GM19099 (cell line): Measurements from ENCODE around the gene TMEM132E.

Experiments
- POLR2A ChIP-seq: IDR thresholded peaks from 3 replicates; pipeline ENCODE4 v1.6.1; 2011; ENCODE audit warnings: low read depth; ENCODE audit not compliant: insufficient read length; ENCODE audit errors: extremely low read depth

The TMEM132E gene

DNA sequence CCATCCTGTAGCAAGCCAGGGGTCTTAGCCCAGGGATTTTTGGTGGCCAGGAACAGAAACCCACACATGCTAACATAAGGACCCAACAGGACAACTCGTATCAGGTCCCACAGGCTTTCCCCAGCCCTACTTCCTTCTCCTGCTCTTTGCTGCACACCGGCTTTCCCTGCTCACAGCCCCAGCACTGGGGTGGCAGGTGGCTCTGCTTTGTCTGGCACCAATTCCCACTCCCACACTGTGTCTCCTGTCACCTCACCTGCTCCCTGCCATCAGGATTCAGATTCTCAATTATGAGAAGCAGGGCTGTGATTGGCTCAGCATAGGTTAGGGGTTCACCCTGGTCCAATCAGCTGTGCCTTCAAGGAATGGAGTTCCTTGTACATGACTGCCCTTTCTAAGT is 94.1 kb downstream of the TMEM132E start:
- TF ChIP-seq POLR2A, result no peak

DNA sequence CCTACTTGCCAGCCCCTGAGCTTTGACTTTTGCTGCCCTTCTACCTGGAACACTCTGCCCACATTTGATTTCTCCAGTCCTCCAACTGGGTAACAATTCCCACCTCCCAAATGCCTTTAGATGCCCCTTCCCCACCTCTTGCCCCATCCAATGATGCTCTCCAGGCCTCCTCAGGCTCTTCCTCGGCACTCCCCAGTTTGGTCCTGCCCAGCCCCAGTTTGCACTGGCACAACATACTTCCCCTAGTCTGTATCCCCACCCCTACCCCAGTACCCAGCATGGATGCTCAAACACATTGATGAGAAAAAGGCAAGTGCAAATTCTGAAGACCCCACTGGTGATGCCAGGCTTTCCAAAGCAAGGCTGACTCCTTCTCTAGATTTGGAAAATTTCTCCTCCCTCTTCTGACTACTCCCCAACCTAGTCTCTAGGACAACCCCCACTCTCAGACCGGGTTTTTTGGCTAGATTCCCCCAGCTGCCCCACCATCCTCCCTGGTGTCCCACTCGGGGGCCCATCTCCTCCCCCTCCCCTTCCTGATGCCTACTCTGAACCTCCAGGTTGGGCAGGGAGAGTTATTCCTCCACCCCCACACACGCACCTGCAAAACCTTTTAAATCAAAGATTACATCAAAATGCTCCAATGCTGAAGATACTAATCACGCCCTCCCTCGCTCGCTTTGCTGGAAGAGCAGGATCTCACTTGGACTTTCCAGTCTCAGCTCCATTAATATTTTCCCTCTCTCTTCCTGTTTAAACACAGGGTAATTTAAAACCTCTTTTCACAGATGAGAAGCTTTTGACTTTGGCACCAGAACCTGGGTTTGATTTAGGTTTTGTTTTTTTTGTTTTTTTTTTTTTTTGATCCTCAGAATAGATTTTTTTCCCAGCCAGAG is 94.9 kb downstream of the TMEM132E start:
- no peak for TF ChIP-seq POLR2A

DNA sequence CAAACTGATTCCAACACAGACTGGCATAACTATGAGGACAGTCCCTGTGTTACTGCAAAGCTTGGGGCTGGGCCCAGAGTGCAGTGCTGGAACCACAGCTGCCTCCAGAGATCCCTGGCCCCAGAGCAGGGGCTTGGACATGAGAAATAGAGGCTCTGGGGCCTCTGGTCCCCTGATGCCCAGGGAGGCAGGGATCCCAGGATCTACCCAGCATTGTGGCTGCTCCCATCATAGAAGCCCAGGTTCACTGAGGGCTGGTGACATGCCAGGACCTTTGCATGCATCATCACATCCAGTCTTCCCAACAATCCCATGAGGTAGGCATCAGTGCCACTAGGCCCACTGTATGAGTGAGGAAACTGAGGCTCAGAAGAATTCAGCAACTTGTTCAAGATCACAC is 95.8 kb downstream of the TMEM132E start:
- no peak for TF ChIP-seq POLR2A

DNA sequence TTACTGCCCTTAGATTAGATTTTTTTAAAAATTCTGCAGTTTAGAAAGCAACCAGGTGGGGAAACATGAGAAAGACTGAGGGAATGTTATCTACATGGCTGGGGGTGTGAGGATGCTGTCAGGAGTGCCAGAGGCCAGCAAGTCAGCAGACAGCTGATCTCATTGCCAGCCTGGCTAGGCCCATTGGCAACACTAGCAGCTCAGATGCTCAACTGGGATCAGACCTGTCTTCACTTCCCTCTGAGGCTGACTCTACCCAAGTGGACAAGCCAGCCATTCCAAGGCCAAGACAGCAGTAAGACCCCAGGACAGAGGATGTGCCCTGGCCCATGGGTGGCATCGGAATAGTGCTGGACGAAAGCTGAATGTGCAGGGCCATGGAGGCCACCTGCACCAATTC is 96.2 kb downstream of the TMEM132E start:
- TF ChIP-seq POLR2A, result no peak

DNA sequence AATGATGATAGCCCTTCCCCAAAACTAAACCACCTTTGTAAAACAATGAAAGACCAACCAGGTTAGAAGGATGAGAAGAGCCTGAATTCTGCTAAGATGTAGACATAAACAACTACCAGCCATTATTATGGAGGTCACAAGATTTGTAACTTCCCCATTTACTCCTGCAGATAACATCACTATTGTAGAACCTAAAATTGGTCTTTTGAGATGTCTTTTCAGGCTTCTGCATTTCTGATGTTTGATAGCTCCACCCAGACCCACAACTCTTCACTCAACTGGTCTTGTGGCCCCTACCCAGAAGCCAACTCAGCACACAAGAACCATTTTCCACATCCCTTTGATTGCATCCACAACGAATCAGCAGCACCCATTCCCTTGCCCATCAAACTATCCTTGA is 100.8 kb downstream of the TMEM132E start:
- no peak for TF ChIP-seq POLR2A

DNA sequence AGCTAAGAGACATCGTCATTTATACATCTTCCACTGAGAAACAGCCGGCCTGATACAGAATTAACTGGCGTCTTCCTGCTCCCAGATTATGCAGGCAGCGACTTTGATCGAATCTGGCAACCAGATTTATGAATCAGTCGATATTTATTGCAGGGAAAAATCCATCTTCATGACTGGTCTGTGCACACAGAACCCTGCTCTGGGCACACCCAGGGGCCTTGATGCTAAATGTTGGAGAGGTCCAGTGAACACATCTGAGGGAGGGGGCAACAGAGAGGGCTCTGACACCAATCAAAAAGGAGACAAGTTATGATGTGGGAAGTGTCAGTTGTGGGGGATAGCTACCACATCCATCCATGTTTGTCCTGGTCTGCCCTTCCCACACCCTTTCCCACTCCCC is 102.9 kb downstream of the TMEM132E start:
- no peak for TF ChIP-seq POLR2A

DNA sequence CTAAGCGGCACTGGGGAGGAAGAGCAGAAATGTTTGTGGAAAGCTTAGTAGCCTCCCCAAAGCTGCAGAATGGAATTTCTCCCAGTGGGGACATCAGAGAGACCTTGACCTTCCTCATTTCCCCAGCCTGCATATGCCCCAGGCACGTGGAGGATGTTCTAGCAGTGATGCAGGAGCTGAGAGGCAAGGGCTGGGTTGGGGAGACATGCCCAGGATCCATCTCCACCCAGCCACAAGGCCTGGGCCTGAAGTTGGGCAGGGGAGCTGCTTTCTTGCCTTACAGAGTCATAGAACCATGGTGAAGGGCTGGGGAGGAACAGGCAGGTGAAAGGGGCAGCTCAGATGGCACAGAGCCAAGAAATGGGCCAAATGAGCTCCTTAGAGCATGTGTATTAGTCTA is 104.0 kb downstream of the TMEM132E start:
- no peak for TF ChIP-seq POLR2A
